ENCODE measurements around the gene OVAAL.

DNA sequence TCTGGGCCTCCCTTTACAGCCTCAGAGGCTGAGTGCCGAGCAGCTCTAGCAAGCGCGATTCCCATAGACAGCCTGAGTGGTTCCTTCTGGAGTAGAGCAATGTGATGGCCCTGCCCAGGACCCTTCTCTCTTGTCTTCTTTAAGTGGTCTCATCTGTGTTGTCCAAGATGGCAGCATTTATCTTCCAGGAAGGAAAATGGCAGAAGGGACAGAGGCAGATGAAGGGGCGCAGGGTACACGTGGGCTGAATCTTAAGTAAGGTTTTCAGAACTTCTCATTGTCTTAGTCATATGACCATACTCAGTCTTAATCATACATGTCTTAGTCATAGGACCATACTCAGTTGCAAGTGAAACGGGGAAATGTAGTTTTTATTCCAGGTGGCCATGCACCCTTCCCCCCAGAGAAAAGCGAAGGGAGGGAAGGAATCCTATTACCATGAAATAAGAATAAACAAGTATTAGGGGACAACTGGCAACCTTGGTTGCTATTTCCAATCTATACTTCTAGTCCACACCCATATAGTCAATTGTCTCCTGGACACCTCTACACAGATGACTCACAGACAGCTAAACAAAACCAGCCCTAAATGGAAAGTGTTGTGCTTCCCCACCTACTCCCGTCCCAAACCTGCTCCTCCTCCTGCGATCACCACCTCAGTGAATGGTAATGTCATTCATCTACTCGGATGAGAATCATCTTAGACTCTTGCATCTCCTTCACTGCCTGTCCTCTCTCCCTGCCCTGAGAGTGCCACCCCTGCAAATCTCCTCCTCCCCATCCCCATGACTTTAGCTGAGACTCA, 13.3 kb downstream of the OVAAL start:
- TF ChIP-seq, protein P1, sequence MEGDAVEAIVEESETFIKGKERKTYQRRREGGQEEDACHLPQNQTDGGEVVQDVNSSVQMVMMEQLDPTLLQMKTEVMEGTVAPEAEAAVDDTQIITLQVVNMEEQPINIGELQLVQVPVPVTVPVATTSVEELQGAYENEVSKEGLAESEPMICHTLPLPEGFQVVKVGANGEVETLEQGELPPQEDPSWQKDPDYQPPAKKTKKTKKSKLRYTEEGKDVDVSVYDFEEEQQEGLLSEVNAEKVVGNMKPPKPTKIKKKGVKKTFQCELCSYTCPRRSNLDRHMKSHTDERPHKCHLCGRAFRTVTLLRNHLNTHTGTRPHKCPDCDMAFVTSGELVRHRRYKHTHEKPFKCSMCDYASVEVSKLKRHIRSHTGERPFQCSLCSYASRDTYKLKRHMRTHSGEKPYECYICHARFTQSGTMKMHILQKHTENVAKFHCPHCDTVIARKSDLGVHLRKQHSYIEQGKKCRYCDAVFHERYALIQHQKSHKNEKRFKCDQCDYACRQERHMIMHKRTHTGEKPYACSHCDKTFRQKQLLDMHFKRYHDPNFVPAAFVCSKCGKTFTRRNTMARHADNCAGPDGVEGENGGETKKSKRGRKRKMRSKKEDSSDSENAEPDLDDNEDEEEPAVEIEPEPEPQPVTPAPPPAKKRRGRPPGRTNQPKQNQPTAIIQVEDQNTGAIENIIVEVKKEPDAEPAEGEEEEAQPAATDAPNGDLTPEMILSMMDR (conservative IDR thresholded peaks at IDR 0.05; ENCODE audit: low read depth, low read length), result no peak
- TF ChIP-seq SMC3 (IDR thresholded peaks at IDR 0.05; ENCODE audit: low read depth, low read length), result no peak
- TF ChIP-seq MAZ (IDR thresholded peaks at IDR 0.05; ENCODE audit: borderline replicate concordance, low read depth, low read length), result no peak
- TF ChIP-seq POLR2A (IDR thresholded peaks at IDR 0.05; ENCODE audit: low read depth, low read length), result no peak
- no peak for TF ChIP-seq NFE2L2 (IDR thresholded peaks at IDR 0.05; ENCODE audit: low read depth, low read length)
- no peak for TF ChIP-seq FOS (IDR thresholded peaks at IDR 0.05; ENCODE audit: low read depth, low read length)
- TF ChIP-seq, protein P2, sequence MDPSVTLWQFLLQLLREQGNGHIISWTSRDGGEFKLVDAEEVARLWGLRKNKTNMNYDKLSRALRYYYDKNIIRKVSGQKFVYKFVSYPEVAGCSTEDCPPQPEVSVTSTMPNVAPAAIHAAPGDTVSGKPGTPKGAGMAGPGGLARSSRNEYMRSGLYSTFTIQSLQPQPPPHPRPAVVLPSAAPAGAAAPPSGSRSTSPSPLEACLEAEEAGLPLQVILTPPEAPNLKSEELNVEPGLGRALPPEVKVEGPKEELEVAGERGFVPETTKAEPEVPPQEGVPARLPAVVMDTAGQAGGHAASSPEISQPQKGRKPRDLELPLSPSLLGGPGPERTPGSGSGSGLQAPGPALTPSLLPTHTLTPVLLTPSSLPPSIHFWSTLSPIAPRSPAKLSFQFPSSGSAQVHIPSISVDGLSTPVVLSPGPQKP (IDR thresholded peaks at IDR 0.05; ENCODE audit: borderline replicate concordance, low read depth, low read length), result no peak
- TF ChIP-seq CEBPB (IDR thresholded peaks at IDR 0.05; ENCODE audit: low read depth, low read length), result no peak
- no peak for TF ChIP-seq MXI1 (IDR thresholded peaks at IDR 0.05; ENCODE audit: borderline replicate concordance, low read depth, low read length)
- TF ChIP-seq BHLHE40 (IDR thresholded peaks at IDR 0.05; ENCODE audit: low read depth, low read length), result no peak
- TF ChIP-seq RAD21 (IDR thresholded peaks at IDR 0.05; ENCODE audit: low read length), result no peak
- no peak for TF ChIP-seq RCOR1 (IDR thresholded peaks at IDR 0.05; ENCODE audit: insufficient replicate concordance, low read length)

Measured in IMR-90 (cell line).